Panc1 (cell line): ENCODE measurements around the gene FGD4. TPM values are rescaled to one million over a fixed set of nuclear protein-coding genes. Genes with fewer than 3 reads are reported as not detected.

ENCODE experiments used
- ATAC-seq: fragments of 200-7000 bp; cut with Tn5 transposase; 2 replicates; pipeline ENCODE4 v1.9.1; 2020; ENCODE audit warnings: mild to moderate bottlenecking, moderate library complexity
- BruUV-seq: library from RNA; stranded (reverse); fragments of 400-500 nt; replicated peaks from 2 replicates; lab custom pipeline; 2021; lab: Mats Ljungman, UMichigan
- CTCF ChIA-PET: fragments of 300-600 bp; sonication (Branson Sonifier 250); formaldehyde crosslinking; loops from one replicate; lab custom pipeline; 2022; ENCODE audit warnings: antibody characterized with exemption; lab: Charles Lee
- POLR2A ChIA-PET: fragments of 300-600 bp; sonication (Branson Sonifier 250); formaldehyde crosslinking; loops from one replicate; lab custom pipeline; 2022; ENCODE audit warnings: antibody characterized with exemption; lab: Charles Lee
- DNase-seq: peaks from one replicate; pipeline ENCODE4 v3.0.0-alpha.2; 2010; ENCODE audit warnings: low read depth, low spot score
- H3K27ac ChIP-seq: 2 replicates; pipeline ENCODE4 v1.5.1; 2011; ENCODE audit warnings: mild to moderate bottlenecking, low read length, inconsistent platforms
- H3K27me3 ChIP-seq: fragments of 200-500 bp; sonication (Bioruptor generic); 2 replicates; pipeline ENCODE4 v1.6.0; 2014; ENCODE audit warnings: low read length, inconsistent platforms; ENCODE audit not compliant: control insufficient read depth, insufficient read depth
- H3K36me3 ChIP-seq: fragments of 200-500 bp; sonication (Bioruptor generic); 2 replicates; pipeline ENCODE4 v1.5.1; 2014; ENCODE audit warnings: inconsistent platforms, mild to moderate bottlenecking, low read length, moderate library complexity; ENCODE audit not compliant: control insufficient read depth, insufficient read depth
- H3K4me1 ChIP-seq: 2 replicates; pipeline ENCODE4 v1.5.1; 2011; ENCODE audit warnings: inconsistent platforms, mild to moderate bottlenecking, low read length, moderate library complexity; ENCODE audit not compliant: control insufficient read depth, insufficient read depth
- H3K4me3 ChIP-seq, 2 experiments: 2 replicates each; pipeline ENCODE4 v1.5.1; 2011 to 2012; ENCODE audit warnings: low read depth in 2 of 2, low read length in 2 of 2, mild to moderate bottlenecking in 2 of 2, inconsistent platforms in 1 of 2, moderate library complexity in 1 of 2
- H3K9me3 ChIP-seq: fragments of 200-500 bp; sonication (Bioruptor generic); 2 replicates; pipeline ENCODE4 v1.5.1; 2014; ENCODE audit warnings: low read depth, mild to moderate bottlenecking, inconsistent platforms, low read length, moderate library complexity; ENCODE audit not compliant: control insufficient read depth, insufficient read depth
- CTCF ChIP-seq: fragments of 450-650 bp; IDR thresholded peaks from 2 replicates; pipeline ENCODE4 v1.5.1; 2017; ENCODE audit warnings: mild to moderate bottlenecking
- POLR2AphosphoS5 ChIP-seq: IDR thresholded peaks from 2 replicates; pipeline ENCODE4 v1.6.1; 2012; ENCODE audit warnings: mild to moderate bottlenecking, low read depth, low read length, moderate library complexity
- REST ChIP-seq, 2 experiments: IDR thresholded peaks; 2 replicates each; pipeline ENCODE4 v1.6.1; 2011 to 2012; ENCODE audit warnings: low read depth in 2 of 2, control low read depth in 1 of 2, low read length in 1 of 2, mild to moderate bottlenecking in 1 of 2, moderate library complexity in 1 of 2; ENCODE audit not compliant: insufficient read depth in 1 of 2
- SIN3A ChIP-seq: IDR thresholded peaks from 2 replicates; pipeline ENCODE4 v1.6.1; 2012; ENCODE audit warnings: low read depth, mild to moderate bottlenecking, low read length, moderate library complexity, borderline replicate concordance; ENCODE audit not compliant: insufficient read depth
- TCF7L2 ChIP-seq: IDR thresholded peaks from 2 replicates; pipeline ENCODE4 v1.6.1; 2011; ENCODE audit warnings: mild to moderate bottlenecking, low read depth, low read length, inconsistent platforms
- in situ Hi-C: cut with HindIII; loops from 2 replicates; pipeline ENCODE4 v1.10.0; 2016; ENCODE audit warnings: low sequenced_read_pairs, low pct_unique_long_range_greater_than_20kb
- intact Hi-C: fragments of 100-400 bp; cut with micrococcal nuclease; formaldehyde crosslinking; loops from one replicate; pipeline ENCODE4 v1.10.0; 2022; ENCODE audit not compliant: unreplicated experiment
- total RNA-seq: library from RNA; stranded (reverse); gene quantifications from one replicate; pipeline ENCODE4 v1.2.1, GENCODE V29; 2021; ENCODE audit not compliant: unreplicated experiment

Gene FGD4
- total RNA-seq, 1 experiment from 2014 or later: 5.0 TPM

GRCh38 chr12:32418221-32418620 is 18.9 kb downstream of the FGD4 start:
- Histone ChIP-seq H3K9me3 (no peaks in the 10 kb centered on the region), H3K27me3 (no peaks in the 10 kb centered on the region), H3K4me3 (no peak overlapping the region), H3K4me1 (no peaks in the 10 kb centered on the region), H3K27ac (no peak overlapping the region), H3K36me3 (no peaks in the 10 kb centered on the region)
- BruUV-seq: no TSS peak
- DNase-seq (no peak), ATAC-seq (no peak)
- ChIA-PET POLR2A (no interaction called here), CTCF (no interaction called here)
- intact Hi-C loops (no loop called here), in situ Hi-C loops (no loop called here)
- TF ChIP-seq POLR2AphosphoS5 (no peak), CTCF (no peak), REST (IDR thresholded peaks at IDR 0.05; ENCODE audit: insufficient read depth in 1 of 2, low read depth in 2 of 2, low read length in 1 of 2) (no peak), SIN3A (no peak), TCF7L2 (no peak)

- Histone ChIP-seq H3K9me3 (no peaks in the 10 kb centered on the region), H3K27ac (no peak overlapping the region), H3K36me3 (no peaks in the 10 kb centered on the region), H3K4me1 (no peaks in the 10 kb centered on the region), H3K4me3 (no peak overlapping the region), H3K27me3 (no peaks in the 10 kb centered on the region)
- CTCF ChIA-PET: no interaction called here
- intact Hi-C loops (no loop called here), in situ Hi-C loops (no loop called here)
- TF ChIP-seq SIN3A: no peak
- TF ChIP-seq REST (IDR thresholded peaks at IDR 0.05; ENCODE audit: insufficient read depth in 1 of 2, low read depth in 2 of 2, low read length in 1 of 2): no peak
- no peak for TF ChIP-seq TCF7L2
- no peak for TF ChIP-seq POLR2AphosphoS5
- TF ChIP-seq CTCF: no peak
- ATAC-seq (peak; percentile 38; the same call in 1 of the 2 replicates), DNase-seq (no peak)
- no TSS peak for BruUV-seq
- POLR2A ChIA-PET: no interaction called here
These were observed 19.7 kb downstream of the FGD4 start for GRCh38 chr12:32418903-32419519.
